HG03060 (cell line): ENCODE results near the gene LAD1.

Source experiments
- ATAC-seq: cut with Tn5 transposase; IDR thresholded peaks from one replicate; pipeline ENCODE4 v1.9.1; 2021; ENCODE audit warnings: low read depth, moderate number of reproducible peaks; ENCODE audit not compliant: unreplicated experiment

LAD1 gene

GRCh38 chr1:201350884-201351283 lies 48.2 kb downstream of the LAD1 start:
- no peak for ATAC-seq

GRCh38 chr1:201350361-201350725 lies 48.8 kb downstream of the LAD1 start:
- ATAC-seq = no peak

- no peak for ATAC-seq
These were observed 50.0 kb downstream of the LAD1 start for GRCh38 chr1:201349092-201349491.

- no peak for ATAC-seq
These were observed 50.9 kb downstream of the LAD1 start for GRCh38 chr1:201348211-201348566.

GRCh38 chr1:201347498-201348210 lies 51.5 kb downstream of the LAD1 start:
- no peak for ATAC-seq

GRCh38 chr1:201346987-201347386 lies 52.1 kb downstream of the LAD1 start:
- no peak for ATAC-seq

GRCh38 chr1:201346337-201346939 lies 52.7 kb downstream of the LAD1 start:
- no peak for ATAC-seq

GRCh38 chr1:201345081-201345355 lies 54.1 kb downstream of the LAD1 start:
- ATAC-seq = no peak

- ATAC-seq = no peak
These were observed 54.7 kb downstream of the LAD1 start for GRCh38 chr1:201344206-201345080.

- no peak for ATAC-seq
These were observed 57.7 kb downstream of the LAD1 start for GRCh38 chr1:201341377-201341776.

GRCh38 chr1:201336711-201337450 lies 62.2 kb downstream of the LAD1 start:
- ATAC-seq = no peak

- no peak for ATAC-seq
These were observed 63.2 kb downstream of the LAD1 start for GRCh38 chr1:201335901-201336300.

- ATAC-seq = no peak
These were observed 63.8 kb downstream of the LAD1 start for GRCh38 chr1:201335174-201335870.

GRCh38 chr1:201334325-201335173 lies 64.6 kb downstream of the LAD1 start:
- ATAC-seq = no peak

GRCh38 chr1:201332616-201333335 lies 66.3 kb downstream of the LAD1 start:
- ATAC-seq = no peak

GRCh38 chr1:201332021-201332420 lies 67.1 kb downstream of the LAD1 start:
- no peak for ATAC-seq

- ATAC-seq = no peak
These were observed 68.0 kb downstream of the LAD1 start for GRCh38 chr1:201331166-201331565.
